ENCODE measurements around the gene ITPR1. TPM values are rescaled to one million over a fixed set of nuclear protein-coding genes. Genes with fewer than 3 reads are reported as not detected.

Gene ITPR1
- total RNA-seq, 1 donor from 2014 or later = 53.1 TPM

GRCh38 chr3:4866866-4867265 lies 373.7 kb downstream of the ITPR1 start:
- Mint-ChIP-seq H3K27me3 (ENCODE audit: unreplicated experiment) (no peaks in the 10 kb centered on the region), H3K36me3 (ENCODE audit: low read depth, unreplicated experiment) (no peaks in the 10 kb centered on the region), H3K4me1 (ENCODE audit: unreplicated experiment) (peaks cover 14% of the 10 kb centered on the region), H3K27ac (ENCODE audit: unreplicated experiment) (no peak overlapping the region), H3K9me3 (ENCODE audit: unreplicated experiment) (no peaks in the 10 kb centered on the region), H3K4me3 (ENCODE audit: unreplicated experiment) (no peak overlapping the region)
- DNase-seq (ENCODE audit: low spot score) = no peak
- TF ChIP-seq, protein P1, sequence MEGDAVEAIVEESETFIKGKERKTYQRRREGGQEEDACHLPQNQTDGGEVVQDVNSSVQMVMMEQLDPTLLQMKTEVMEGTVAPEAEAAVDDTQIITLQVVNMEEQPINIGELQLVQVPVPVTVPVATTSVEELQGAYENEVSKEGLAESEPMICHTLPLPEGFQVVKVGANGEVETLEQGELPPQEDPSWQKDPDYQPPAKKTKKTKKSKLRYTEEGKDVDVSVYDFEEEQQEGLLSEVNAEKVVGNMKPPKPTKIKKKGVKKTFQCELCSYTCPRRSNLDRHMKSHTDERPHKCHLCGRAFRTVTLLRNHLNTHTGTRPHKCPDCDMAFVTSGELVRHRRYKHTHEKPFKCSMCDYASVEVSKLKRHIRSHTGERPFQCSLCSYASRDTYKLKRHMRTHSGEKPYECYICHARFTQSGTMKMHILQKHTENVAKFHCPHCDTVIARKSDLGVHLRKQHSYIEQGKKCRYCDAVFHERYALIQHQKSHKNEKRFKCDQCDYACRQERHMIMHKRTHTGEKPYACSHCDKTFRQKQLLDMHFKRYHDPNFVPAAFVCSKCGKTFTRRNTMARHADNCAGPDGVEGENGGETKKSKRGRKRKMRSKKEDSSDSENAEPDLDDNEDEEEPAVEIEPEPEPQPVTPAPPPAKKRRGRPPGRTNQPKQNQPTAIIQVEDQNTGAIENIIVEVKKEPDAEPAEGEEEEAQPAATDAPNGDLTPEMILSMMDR (IDR thresholded peaks at IDR 0.05; ENCODE audit: unreplicated experiment) = no peak

DNA sequence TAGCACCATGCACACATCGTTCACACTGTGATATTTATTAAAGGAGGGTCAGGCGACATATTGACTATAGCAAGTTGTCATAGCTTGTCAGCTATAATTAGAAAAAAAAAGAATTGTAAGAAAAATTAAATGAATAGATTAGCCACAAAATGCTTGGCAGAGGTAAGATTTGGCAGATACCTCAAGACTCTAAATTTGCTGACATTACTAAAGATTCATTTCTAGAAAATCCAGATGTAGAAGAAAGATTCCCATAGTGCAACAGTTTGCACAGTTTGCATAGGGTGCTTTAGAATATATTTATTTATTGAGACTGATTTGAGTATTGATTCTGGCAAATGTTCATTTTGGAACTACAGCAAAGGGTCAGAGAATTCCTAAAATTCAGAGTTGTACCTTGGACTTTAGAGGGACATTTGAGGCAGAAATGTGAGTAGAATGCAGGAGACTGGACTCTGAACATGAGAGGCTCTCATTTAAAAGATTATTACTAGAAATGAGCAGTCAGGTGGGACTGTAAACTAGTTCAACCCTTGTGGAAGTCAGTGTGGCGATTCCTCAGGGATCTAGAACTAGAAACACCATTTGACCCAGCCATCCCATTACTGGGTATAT lies 384.1 kb downstream of the ITPR1 start:
- Mint-ChIP-seq H3K4me1 (ENCODE audit: unreplicated experiment) (no peaks in the 10 kb centered on the region), H3K36me3 (ENCODE audit: low read depth, unreplicated experiment) (no peaks in the 10 kb centered on the region), H3K9me3 (ENCODE audit: unreplicated experiment) (no peaks in the 10 kb centered on the region), H3K27ac (ENCODE audit: unreplicated experiment) (no peak overlapping the region), H3K27me3 (ENCODE audit: unreplicated experiment) (peaks cover 2% of the 10 kb centered on the region), H3K4me3 (ENCODE audit: unreplicated experiment) (no peak overlapping the region)
- TF ChIP-seq, protein P1 (IDR thresholded peaks at IDR 0.05; ENCODE audit: unreplicated experiment) = no peak
- no peak for DNase-seq (ENCODE audit: low spot score)

DNA sequence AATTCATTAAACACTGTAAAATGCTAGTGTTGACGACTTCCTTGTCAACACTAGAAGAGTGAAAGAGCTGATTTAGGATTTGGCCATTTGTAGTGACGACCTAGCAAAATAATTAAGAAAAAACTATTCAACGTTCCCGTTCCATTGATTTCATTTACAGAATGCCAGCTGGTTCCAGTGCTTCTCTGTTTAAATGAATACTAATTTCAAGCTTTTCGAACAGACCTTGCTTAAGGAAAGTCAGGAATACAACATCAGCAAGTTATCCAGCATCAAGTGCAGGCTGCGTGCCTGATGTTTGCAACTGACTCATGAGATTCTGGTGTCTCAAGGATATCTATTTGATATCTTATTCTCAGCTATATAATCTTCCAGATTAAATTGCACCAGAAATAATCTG lies 387.7 kb downstream of the ITPR1 start:
- DNase-seq (ENCODE audit: low spot score) = no peak
- Mint-ChIP-seq H3K36me3 (ENCODE audit: low read depth, unreplicated experiment) (no peaks in the 10 kb centered on the region), H3K27me3 (ENCODE audit: unreplicated experiment) (no peaks in the 10 kb centered on the region), H3K9me3 (ENCODE audit: unreplicated experiment) (no peaks in the 10 kb centered on the region), H3K4me1 (ENCODE audit: unreplicated experiment) (no peaks in the 10 kb centered on the region), H3K4me3 (ENCODE audit: unreplicated experiment) (no peak overlapping the region), H3K27ac (ENCODE audit: unreplicated experiment) (no peak overlapping the region)
- TF ChIP-seq, protein P1 (IDR thresholded peaks at IDR 0.05; ENCODE audit: unreplicated experiment) = no peak

GRCh38 chr3:4882548-4882947 lies 389.4 kb downstream of the ITPR1 start:
- no peak for DNase-seq (ENCODE audit: low spot score)
- Mint-ChIP-seq H3K4me3 (ENCODE audit: unreplicated experiment) (no peak overlapping the region), H3K9me3 (ENCODE audit: unreplicated experiment) (no peaks in the 10 kb centered on the region), H3K27me3 (ENCODE audit: unreplicated experiment) (no peaks in the 10 kb centered on the region), H3K27ac (ENCODE audit: unreplicated experiment) (no peak overlapping the region), H3K36me3 (ENCODE audit: low read depth, unreplicated experiment) (no peaks in the 10 kb centered on the region), H3K4me1 (ENCODE audit: unreplicated experiment) (no peaks in the 10 kb centered on the region)
- TF ChIP-seq, protein P1 (IDR thresholded peaks at IDR 0.05; ENCODE audit: unreplicated experiment) = no peak

- Mint-ChIP-seq H3K9me3 (ENCODE audit: unreplicated experiment) (no peaks in the 10 kb centered on the region), H3K27ac (ENCODE audit: unreplicated experiment) (no peak overlapping the region), H3K27me3 (ENCODE audit: unreplicated experiment) (no peaks in the 10 kb centered on the region), H3K36me3 (ENCODE audit: low read depth, unreplicated experiment) (no peaks in the 10 kb centered on the region), H3K4me3 (ENCODE audit: unreplicated experiment) (no peak overlapping the region), H3K4me1 (ENCODE audit: unreplicated experiment) (no peaks in the 10 kb centered on the region)
- TF ChIP-seq, protein P1 (IDR thresholded peaks at IDR 0.05; ENCODE audit: unreplicated experiment) = no peak
- DNase-seq (ENCODE audit: low spot score) = no peak
Measured at GRCh38 chr3:4883011-4883410, 389.9 kb downstream of the ITPR1 start.
